ENCODE data around the gene HOXD4.

Gene HOXD4

GRCh38 chr2:176151442-176152287, at the start of gene HOXD4:
TSS of gene HOXD4 (plus strand) at chr2:176151550. CDS start at chr2:176151634, 84 bp downstream.
- Histone ChIP-seq H3K4me1 (ENCODE audit: insufficient read depth, low read length) (peaks cover 7% of the 10 kb centered on the region), H3K4me3 (ENCODE audit: low read depth in 1 of 2, low read length in 2 of 2) (no peak within 1 kb of the TSS), H3K27me3 (ENCODE audit: control insufficient read depth in 1 of 2, insufficient read depth in 2 of 2, low read length in 2 of 2) (peaks cover 0 to 11% of the 10 kb centered on the region in 2 donors), H3K27ac (ENCODE audit: low read depth, low read length) (no peak within 1 kb of the TSS), H3K36me3 (ENCODE audit: insufficient read depth, low read length) (peaks cover 49% of the 10 kb centered on the region), H3K9me3 (ENCODE audit: low read length) (no peaks in the 10 kb centered on the region), H3K9ac (ENCODE audit: low read length) (no peak within 1 kb of the TSS)

- H3K9ac ChIP-seq (ENCODE audit: low read length): no peak overlapping the region
- no peak overlapping the region for H3K27ac ChIP-seq (ENCODE audit: low read depth, low read length)
- H3K27me3 ChIP-seq (ENCODE audit: control insufficient read depth in 1 of 2, insufficient read depth in 2 of 2, low read length in 2 of 2): peaks cover 69 to 96% of the 10 kb centered on the region in 2 donors
- H3K36me3 ChIP-seq (ENCODE audit: insufficient read depth, low read length): no peaks in the 10 kb centered on the region
- H3K4me3 ChIP-seq (ENCODE audit: low read depth in 1 of 2, low read length in 2 of 2): no peak overlapping the region
- H3K4me1 ChIP-seq (ENCODE audit: insufficient read depth, low read length): peaks cover 21% of the 10 kb centered on the region
- no peaks in the 10 kb centered on the region for H3K9me3 ChIP-seq (ENCODE audit: low read length)
Measured at GRCh38 chr2:176101842-176102241, 49.5 kb upstream of the HOXD4 start.

- Histone ChIP-seq H3K4me3 (ENCODE audit: low read depth in 1 of 2, low read length in 2 of 2) (no peak overlapping the region), H3K27ac (ENCODE audit: low read depth, low read length) (no peak overlapping the region), H3K9ac (ENCODE audit: low read length) (no peak overlapping the region), H3K4me1 (ENCODE audit: insufficient read depth, low read length) (peaks cover 21% of the 10 kb centered on the region), H3K36me3 (ENCODE audit: insufficient read depth, low read length) (no peaks in the 10 kb centered on the region), H3K9me3 (ENCODE audit: low read length) (no peaks in the 10 kb centered on the region), H3K27me3 (ENCODE audit: control insufficient read depth in 1 of 2, insufficient read depth in 2 of 2, low read length in 2 of 2) (peaks cover 64 to 95% of the 10 kb centered on the region in 2 donors)
Measured at GRCh38 chr2:176102309-176102866, 49.0 kb upstream of the HOXD4 start.

GRCh38 chr2:176103194-176103593, 48.2 kb upstream of the HOXD4 start:
- peaks cover 56 to 87% of the 10 kb centered on the region in 2 donors for H3K27me3 ChIP-seq (ENCODE audit: control insufficient read depth in 1 of 2, insufficient read depth in 2 of 2, low read length in 2 of 2)
- H3K4me3 ChIP-seq (ENCODE audit: low read depth in 1 of 2, low read length in 2 of 2): no peak overlapping the region

GRCh38 chr2:176103742-176104315, 47.5 kb upstream of the HOXD4 start:
- peak overlapping the region; percentile 71 for H3K27ac ChIP-seq (ENCODE audit: low read depth, low read length)

More at GRCh38 chr2:176103194-176103593, 48.2 kb upstream of the HOXD4 start:
- Histone ChIP-seq H3K9ac (ENCODE audit: low read length) (no peak overlapping the region), H3K36me3 (ENCODE audit: insufficient read depth, low read length) (no peaks in the 10 kb centered on the region), H3K4me1 (ENCODE audit: insufficient read depth, low read length) (peaks cover 15% of the 10 kb centered on the region), H3K9me3 (ENCODE audit: low read length) (no peaks in the 10 kb centered on the region), H3K27ac (ENCODE audit: low read depth, low read length) (no peak overlapping the region)

GRCh38 chr2:176104316-176105077, 46.9 kb upstream of the HOXD4 start:
- H3K9me3 ChIP-seq (ENCODE audit: low read length): no peaks in the 10 kb centered on the region
- H3K27ac ChIP-seq (ENCODE audit: low read depth, low read length): peak overlapping the region; percentile 71
- no peaks in the 10 kb centered on the region for H3K36me3 ChIP-seq (ENCODE audit: insufficient read depth, low read length)
- peak overlapping the region; percentile 41 to 65 for H3K4me3 ChIP-seq (ENCODE audit: low read depth in 1 of 2, low read length in 2 of 2)
- H3K4me1 ChIP-seq (ENCODE audit: insufficient read depth, low read length): peaks cover 15% of the 10 kb centered on the region
- H3K9ac ChIP-seq (ENCODE audit: low read length): peak overlapping the region; percentile 54
- peaks cover 50 to 83% of the 10 kb centered on the region in 2 donors for H3K27me3 ChIP-seq (ENCODE audit: control insufficient read depth in 1 of 2, insufficient read depth in 2 of 2, low read length in 2 of 2)

More at GRCh38 chr2:176103742-176104315, 47.5 kb upstream of the HOXD4 start:
- Histone ChIP-seq H3K9me3 (ENCODE audit: low read length) (no peaks in the 10 kb centered on the region), H3K36me3 (ENCODE audit: insufficient read depth, low read length) (no peaks in the 10 kb centered on the region), H3K9ac (ENCODE audit: low read length) (peak overlapping the region; percentile 36), H3K27me3 (ENCODE audit: control insufficient read depth in 1 of 2, insufficient read depth in 2 of 2, low read length in 2 of 2) (peaks cover 50 to 82% of the 10 kb centered on the region in 2 donors), H3K4me1 (ENCODE audit: insufficient read depth, low read length) (peaks cover 15% of the 10 kb centered on the region), H3K4me3 (ENCODE audit: low read depth in 1 of 2, low read length in 2 of 2) (peak overlapping the region; percentile 41 to 65)

GRCh38 chr2:176105078-176105729, 46.1 kb upstream of the HOXD4 start:
- Histone ChIP-seq H3K4me3 (ENCODE audit: low read depth in 1 of 2, low read length in 2 of 2) (peak overlapping the region; percentile 41 to 65), H3K36me3 (ENCODE audit: insufficient read depth, low read length) (no peaks in the 10 kb centered on the region), H3K9ac (ENCODE audit: low read length) (peak overlapping the region; percentile 54), H3K9me3 (ENCODE audit: low read length) (no peaks in the 10 kb centered on the region), H3K27me3 (ENCODE audit: control insufficient read depth in 1 of 2, insufficient read depth in 2 of 2, low read length in 2 of 2) (peaks cover 47 to 83% of the 10 kb centered on the region in 2 donors), H3K4me1 (ENCODE audit: insufficient read depth, low read length) (peaks cover 15% of the 10 kb centered on the region), H3K27ac (ENCODE audit: low read depth, low read length) (peak overlapping the region; percentile 71)

GRCh38 chr2:176105730-176106580, 45.4 kb upstream of the HOXD4 start:
- Histone ChIP-seq H3K4me3 (ENCODE audit: low read depth in 1 of 2, low read length in 2 of 2) (peak overlapping the region; percentile 33 to 65), H3K9ac (ENCODE audit: low read length) (peak overlapping the region; percentile 54), H3K4me1 (ENCODE audit: insufficient read depth, low read length) (peaks cover 19% of the 10 kb centered on the region), H3K9me3 (ENCODE audit: low read length) (no peaks in the 10 kb centered on the region), H3K27me3 (ENCODE audit: control insufficient read depth in 1 of 2, insufficient read depth in 2 of 2, low read length in 2 of 2) (peaks cover 45 to 83% of the 10 kb centered on the region in 2 donors), H3K36me3 (ENCODE audit: insufficient read depth, low read length) (no peaks in the 10 kb centered on the region), H3K27ac (ENCODE audit: low read depth, low read length) (peak overlapping the region; percentile 74)

- H3K9ac ChIP-seq (ENCODE audit: low read length): peak within 1 kb of the TSS; percentile 54
- H3K27me3 ChIP-seq (ENCODE audit: control insufficient read depth in 1 of 2, insufficient read depth in 2 of 2, low read length in 2 of 2): peaks cover 36 to 86% of the 10 kb centered on the region in 2 donors
- no peaks in the 10 kb centered on the region for H3K36me3 ChIP-seq (ENCODE audit: insufficient read depth, low read length)
- H3K4me1 ChIP-seq (ENCODE audit: insufficient read depth, low read length): peaks cover 23% of the 10 kb centered on the region
- peak within 1 kb of the TSS; percentile 74 for H3K27ac ChIP-seq (ENCODE audit: low read depth, low read length)
- H3K9me3 ChIP-seq (ENCODE audit: low read length): no peaks in the 10 kb centered on the region
- H3K4me3 ChIP-seq (ENCODE audit: low read depth in 1 of 2, low read length in 2 of 2): peak within 1 kb of the TSS; percentile 50 to 65
Measured at GRCh38 chr2:176106581-176107539, 44.5 kb upstream of the HOXD4 start, which contains the start of gene HOXD11. TSS of gene HOXD11 (plus strand) at chr2:176107280. CDS start at chr2:176107356, 76 bp downstream.

Data from muscle layer of colon (tissue), 2 donors.